SW480 (cell line): ENCODE results near the gene SPTLC2.
"Not testable (repeated sequence)": the region's sequence is repeated elsewhere in the genome, so short reads cannot be mapped to it uniquely, and the experiment has no call there.

Source experiments
- DNase-seq: peaks from one replicate; pipeline ENCODE4 v3.0.0-alpha.2; 2016; ENCODE audit warnings: low spot score

The SPTLC2 gene

GRCh38 chr14:77616454-77617229, at the start of gene SPTLC2:
SPTLC2 (minus strand) TSS chr14:77616637; CDS start chr14:77616579, 58 bp downstream.
- DNase-seq: peak; percentile 100

DNA sequence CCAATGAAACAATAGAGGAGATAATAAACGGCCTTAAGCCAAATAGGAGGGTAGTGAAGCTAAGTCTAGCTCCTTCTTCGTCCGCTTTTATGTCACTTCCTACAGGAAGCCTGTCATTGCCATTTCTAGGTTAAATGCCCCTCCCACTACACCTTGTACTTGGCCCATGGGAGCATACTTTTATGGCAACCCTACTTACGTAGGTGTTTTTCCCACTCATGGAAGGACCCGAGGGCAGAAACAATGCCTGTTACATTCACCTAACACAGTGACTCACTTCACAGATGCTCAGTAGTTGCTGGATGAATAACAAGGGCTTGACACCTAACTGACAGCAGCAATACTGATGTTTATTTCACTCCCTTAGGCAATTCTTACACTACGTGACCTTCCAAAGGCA, 46.9 kb upstream of the SPTLC2 start:
- DNase-seq: no peak

DNA sequence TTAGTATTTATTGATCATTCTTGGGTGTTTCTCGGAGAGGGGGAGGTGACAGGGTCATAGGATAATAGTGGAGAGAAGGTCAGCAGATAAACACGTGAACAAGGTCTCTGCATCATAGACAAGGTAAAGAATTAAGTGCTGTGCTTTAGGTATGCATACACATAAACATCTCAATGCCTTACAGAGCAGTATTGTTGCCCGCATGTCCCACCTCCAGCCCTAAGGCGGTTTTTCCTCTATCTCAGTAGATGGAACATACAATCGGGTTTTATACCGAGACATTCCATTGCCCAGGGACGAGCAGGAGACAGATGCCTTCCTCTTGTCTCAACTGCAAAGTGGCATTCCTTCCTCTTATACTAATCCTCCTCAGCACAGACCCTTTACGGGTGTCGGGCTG, 45.1 kb upstream of the SPTLC2 start:
- DNase-seq: not testable (repeated sequence)

DNA sequence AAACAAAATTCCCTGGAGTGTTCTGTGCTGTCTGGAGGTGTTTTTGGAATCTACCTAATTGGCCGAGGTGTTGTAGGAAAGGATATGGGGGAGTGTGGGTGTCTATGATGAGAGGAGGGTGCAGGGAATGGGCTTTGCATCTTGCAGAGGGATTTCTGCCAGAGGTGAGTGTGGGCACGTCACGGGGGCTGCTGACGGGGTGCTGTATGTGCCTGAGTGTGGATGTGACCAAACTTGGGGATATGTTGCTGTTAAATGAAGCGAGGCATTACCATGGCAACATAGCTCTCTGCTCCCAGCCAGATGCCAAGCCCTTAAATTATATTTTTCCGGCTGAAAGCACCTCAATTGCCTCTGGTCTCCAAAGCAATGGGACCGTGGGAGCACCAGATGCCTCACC, 44.3 kb upstream of the SPTLC2 start:
- DNase-seq: no peak

- DNase-seq: no peak
Observed at GRCh38 chr14:77659831-77660230, 43.4 kb upstream of the SPTLC2 start.

DNA sequence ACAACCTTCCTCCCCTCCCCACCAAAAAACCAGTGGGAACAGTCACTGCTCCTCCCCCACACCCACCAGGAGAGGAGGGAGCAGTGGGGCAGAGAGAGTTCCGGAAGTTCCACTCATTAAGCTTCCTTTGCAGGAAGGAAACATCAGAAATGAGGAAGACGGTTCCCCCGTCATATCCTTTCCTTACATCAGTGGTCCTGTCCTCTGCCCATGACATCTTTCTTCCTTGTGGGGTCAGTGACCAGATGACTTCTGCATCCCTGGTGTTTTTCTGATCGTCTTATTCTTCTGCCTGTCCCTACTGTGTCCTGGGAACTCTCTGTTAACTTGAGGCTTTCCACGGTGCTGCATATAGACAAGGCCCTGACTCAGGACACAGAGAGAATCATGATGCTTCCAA, 40.8 kb upstream of the SPTLC2 start:
- DNase-seq: no peak

- no peak for DNase-seq
Observed at GRCh38 chr14:77654001-77654441, 37.6 kb upstream of the SPTLC2 start.

DNA sequence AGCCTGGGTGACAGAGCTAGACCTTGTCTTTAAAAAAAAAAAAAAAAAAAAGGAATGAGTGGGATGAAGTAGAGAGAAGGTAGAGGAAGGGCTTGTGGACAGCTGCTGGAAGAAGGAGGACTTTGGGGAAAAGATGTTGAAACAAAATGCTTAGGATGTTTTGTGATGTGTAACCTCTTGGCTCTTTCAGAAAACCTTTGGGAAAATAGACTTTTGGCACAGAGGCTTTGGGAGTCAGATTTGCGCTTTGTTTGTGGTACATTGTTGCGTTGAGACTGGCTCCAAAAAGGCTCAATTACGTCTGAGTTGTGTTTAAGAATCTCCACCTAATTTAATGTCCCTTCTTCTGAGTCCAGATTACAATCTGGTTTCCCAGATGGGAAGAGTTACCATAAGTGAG, 32.9 kb upstream of the SPTLC2 start:
- no peak for DNase-seq

DNA sequence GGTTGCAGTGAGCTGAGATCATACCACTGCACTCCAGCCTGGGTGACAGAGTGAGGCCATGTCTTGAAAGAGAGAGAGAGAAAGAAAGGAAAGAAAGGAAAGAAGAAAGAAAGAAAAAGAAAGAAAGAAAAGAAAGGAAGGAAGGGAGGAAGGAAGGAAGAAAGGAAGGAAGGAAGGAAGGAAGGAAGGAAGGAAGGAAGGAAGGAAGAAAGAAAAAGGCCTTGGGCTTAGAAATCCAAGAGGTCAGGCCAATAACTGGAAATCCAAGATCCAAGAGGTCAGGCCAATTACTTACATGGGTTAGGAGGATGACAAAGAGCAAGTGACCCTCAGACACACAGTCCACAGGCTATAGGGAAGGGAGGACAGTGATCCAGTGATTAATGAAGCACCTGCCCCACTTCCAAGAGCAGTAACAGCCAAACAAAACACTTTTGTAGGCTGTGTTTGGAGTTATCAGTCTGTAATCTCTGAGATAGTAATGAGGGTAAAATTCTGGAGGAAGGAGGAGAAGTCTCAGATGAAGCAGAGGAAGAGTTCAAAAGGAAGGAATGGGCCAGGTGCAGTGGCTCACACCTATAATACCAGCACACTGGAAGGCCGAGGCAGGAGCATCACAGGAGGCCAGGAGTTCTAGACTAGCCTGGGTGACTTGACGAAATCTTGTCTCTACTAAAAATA, 32.2 kb upstream of the SPTLC2 start:
- no peak for DNase-seq

DNA sequence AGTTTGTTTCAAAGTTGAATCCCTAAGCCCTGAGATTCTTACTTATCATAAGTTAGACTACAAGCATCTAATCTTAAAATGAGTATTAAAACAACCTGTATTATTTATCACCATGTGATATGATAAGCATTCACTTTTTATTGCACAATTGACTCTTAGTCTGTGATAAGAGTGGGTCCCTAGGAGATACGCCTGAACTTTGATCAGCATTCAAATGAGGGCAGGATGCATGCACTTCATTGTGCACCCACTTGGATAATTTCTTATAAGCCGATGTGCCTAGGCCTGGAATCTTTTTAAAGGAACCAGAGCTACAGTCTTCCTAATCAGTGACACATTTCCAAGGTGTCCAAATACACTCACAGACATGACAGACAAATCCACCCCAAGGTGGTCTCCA, 31.4 kb upstream of the SPTLC2 start:
- no peak for DNase-seq

GRCh38 chr14:77646907-77647306, 30.5 kb upstream of the SPTLC2 start:
- no peak for DNase-seq

DNA sequence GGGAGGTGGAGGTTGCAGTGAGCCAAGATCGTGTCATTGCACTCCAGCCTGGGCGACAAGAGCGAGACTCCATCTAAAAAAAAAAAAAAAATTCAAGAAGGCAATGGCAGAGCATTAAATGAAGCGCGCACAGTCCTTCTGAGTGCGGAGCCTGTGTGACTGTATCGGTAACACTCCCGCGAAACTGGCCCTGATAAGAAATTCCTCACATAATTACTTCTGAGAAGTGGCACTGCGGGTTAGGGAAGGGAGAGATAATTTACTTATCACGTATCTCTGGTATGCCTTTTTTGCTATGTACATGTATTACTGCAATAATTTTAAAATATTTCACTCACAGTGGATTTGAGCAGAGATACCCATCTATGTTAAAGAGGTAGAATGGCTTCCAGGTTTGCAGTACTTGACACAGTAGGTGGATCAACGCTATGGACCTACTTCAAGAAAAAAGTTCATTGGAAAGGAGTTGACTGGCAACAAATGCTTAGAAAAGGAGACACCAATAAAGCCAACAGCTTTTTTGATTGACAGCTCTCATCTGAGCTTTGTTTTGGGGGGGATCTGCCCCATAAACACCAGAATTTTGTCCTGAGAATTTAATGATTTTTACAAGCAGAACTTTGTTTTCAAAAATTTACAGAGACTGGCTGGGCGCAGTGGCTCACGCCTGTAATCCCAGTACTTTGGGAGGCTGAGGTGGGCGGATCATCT, 29.2 kb upstream of the SPTLC2 start:
- no peak for DNase-seq

DNA sequence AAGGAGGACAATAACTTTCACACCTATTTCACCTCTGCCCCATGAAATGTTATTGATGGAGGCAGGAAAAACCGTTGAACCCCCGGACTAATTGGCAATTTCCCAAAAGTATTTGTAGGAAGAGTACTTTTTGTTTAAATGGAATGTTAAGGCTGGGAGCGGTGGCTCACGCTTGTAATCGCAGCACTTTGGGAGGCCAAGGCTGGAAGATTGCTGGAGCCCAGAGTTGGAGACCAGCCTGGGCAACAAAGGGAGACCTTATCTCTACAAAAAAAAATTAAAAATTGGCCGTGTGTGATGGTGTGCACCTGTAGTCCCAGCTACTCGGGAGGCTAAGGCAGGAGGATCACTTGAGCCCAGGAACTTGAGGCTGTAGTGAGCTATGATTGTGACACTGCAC, 26.0 kb upstream of the SPTLC2 start:
- DNase-seq: no peak

DNA sequence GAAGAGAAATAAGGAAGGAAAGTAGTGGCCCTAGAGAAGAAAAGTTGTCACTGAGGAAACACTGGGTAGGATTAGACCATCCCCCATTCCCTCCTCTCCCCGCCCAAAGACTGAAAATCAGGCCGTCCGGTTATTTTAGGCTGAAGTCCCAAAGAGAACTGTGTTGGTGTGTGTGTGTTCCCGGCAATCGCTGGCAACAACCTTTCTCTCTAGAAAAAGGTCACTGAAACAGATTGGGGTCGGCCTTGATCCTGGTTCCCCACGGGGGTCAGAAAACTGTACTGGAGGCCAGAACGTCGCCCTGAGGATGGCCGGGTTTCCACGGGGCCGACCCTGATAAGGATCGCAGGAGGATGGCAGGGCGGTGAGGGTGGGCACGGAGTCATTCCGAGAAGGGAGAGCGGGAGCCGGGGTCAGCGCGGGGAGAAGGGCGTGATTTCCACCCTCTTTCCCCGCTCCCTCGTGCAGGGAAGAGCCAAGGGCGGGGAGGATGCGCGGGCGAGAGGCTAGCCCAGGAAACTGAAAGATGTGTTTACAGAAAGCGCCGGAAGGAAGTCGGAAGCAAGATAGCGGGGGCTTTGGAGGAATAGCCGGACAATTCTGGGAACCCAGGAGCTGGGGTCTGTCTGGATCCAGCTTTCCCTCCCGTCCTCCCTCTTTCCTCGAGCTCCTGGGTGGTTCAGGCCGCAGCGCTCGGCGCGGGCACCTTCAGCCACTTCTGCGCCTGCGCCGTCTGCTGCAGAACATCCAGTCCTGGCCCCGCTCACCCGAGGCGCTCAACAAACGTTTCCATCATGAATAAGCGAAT, 25.3 kb upstream of the SPTLC2 start:
- no peak for DNase-seq

GRCh38 chr14:77640756-77641533, 24.5 kb upstream of the SPTLC2 start:
- no peak for DNase-seq

- peak; percentile 23 for DNase-seq
Observed at GRCh38 chr14:77638771-77639171, 22.3 kb upstream of the SPTLC2 start.

DNA sequence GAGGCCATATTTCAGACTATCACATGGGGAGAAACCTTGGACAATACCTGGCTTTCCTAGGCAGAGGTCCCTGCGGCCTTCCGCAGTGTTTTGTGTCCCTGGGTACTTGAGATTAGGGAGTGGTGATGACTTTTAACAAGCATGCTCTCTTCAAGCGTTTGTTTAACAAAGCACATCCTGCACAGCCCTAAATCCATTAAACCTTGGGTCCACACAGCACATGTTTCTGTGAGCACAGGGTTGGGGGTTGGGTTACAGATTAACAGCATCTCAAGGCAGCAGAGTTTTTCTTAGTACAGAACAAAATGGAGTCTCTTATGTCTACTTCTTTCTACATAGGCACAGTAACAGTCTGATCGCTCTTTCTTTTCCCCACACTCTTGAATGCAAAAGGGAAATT, 19.4 kb upstream of the SPTLC2 start:
- not testable (repeated sequence) for DNase-seq

- not testable (repeated sequence) for DNase-seq
Observed at GRCh38 chr14:77635466-77635865, 19.0 kb upstream of the SPTLC2 start.

DNA sequence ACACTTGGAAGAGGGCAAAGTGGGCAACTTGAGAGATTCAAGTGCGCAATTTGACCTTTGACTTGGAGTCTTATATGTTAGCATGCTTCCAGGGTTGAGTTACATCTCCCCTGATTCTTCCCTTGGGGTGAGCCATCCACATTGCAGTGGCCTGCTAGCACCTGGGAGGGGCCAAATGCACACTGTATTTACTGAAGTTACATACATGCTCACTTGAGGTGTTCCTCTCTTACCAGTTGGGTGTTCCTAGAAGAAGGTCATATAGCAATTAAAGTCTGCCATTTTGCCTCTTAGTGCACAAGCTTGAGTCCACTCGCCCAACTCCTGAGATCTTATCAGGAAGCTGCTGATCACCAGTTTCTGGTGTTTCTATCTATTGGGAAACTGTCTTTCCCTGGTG, 13.7 kb upstream of the SPTLC2 start:
- no peak for DNase-seq

- DNase-seq: no peak
Observed at GRCh38 chr14:77625360-77625759, 8.9 kb upstream of the SPTLC2 start.

- no peak for DNase-seq
Observed at GRCh38 chr14:77623201-77623600, 6.8 kb upstream of the SPTLC2 start.
